ENCODE data around the gene GRPEL1. TPM values are rescaled to one million over a fixed set of nuclear protein-coding genes. Genes with fewer than 3 reads are reported as not detected.

GRPEL1 gene
- total RNA-seq, 1 experiment from 2014 or later: 80.1 TPM

GRCh38 chr4:7067126-7067451 is 775 bp downstream of the GRPEL1 start:
- H2AFZ ChIP-seq (ENCODE audit: low read depth, low read length, poor library complexity, severe bottlenecking): no peak overlapping the region
- DNase-seq (ENCODE audit: low read depth, low spot score): no peak
- intact Hi-C loops (cut with micrococcal nuclease): no loop called here

More at GRCh38 chr4:7067126-7067451, 775 bp downstream of the GRPEL1 start:
- ChIA-PET POLR2A (interaction anchor here (1.2 to 1.6 kb wide), 3 partner anchors 10 to 80 kb away, joined by 3 to 7 read pairs (median 5); partner anchors contain the start of gene TADA2B), CTCF (interaction anchor here (1.2 to 1.4 kb wide), 2 partner anchors 24 to 34 kb away, joined by 4 to 5 read pairs; a partner anchor contains a TSS), RAD21 (ENCODE audit: low non-redundant PET in 1 of 2, low total read pairs in 2 of 2, uncharacterized antibody in 2 of 2, unreplicated experiment in 2 of 2) (no interaction called here)
- H3K36me3 ChIP-seq (ENCODE audit: control insufficient read depth in 1 of 2, insufficient read depth in 2 of 2, low read length in 2 of 2): peaks cover 18 to 27% of the 10 kb centered on the region in 2 experiments; a peak in 3 of 4 replicates
- H3K4me3 ChIP-seq (replicated peaks in 1 of 2; ENCODE audit: low read depth in 1 of 2, low read length in 2 of 2): peak overlapping the region; percentile 91 to 93
- peaks cover 53% of the 10 kb centered on the region for H3K79me2 ChIP-seq (ENCODE audit: insufficient read depth, low read length)
- H3K9ac ChIP-seq (ENCODE audit: low read length): peak overlapping the region; percentile 94
- BruUV-seq (replicated peaks): no TSS peak
- no peak for ATAC-seq
- H3K9me2 ChIP-seq (ENCODE audit: insufficient read depth): no peaks in the 10 kb centered on the region
- no peaks in the 10 kb centered on the region for H4K20me1 ChIP-seq (ENCODE audit: insufficient read depth)
- no peaks in the 10 kb centered on the region for H3K9me3 ChIP-seq (ENCODE audit: control insufficient read depth in 1 of 2, insufficient read depth in 1 of 2, low read depth in 1 of 2, low read length in 2 of 2)
- H3K4me2 ChIP-seq (ENCODE audit: low read length): peak overlapping the region; percentile 96
- H3K4me1 ChIP-seq (ENCODE audit: control insufficient read depth in 1 of 2, insufficient read depth in 2 of 2, low read length in 2 of 2): peaks cover 11 to 28% of the 10 kb centered on the region in 2 experiments; a peak in 3 of 4 replicates
- no peaks in the 10 kb centered on the region for H3K27me3 ChIP-seq (ENCODE audit: insufficient read depth, low read length)
- H3K27ac ChIP-seq (ENCODE audit: low read depth, low read length): peak overlapping the region; percentile 78
- TF ChIP-seq FOSL1 (IDR thresholded peaks at IDR 0.05; ENCODE audit: low read depth) (no peak), EGR1 (IDR thresholded peaks at IDR 0.05; ENCODE audit: low read depth) (no peak), TCF7L2 (IDR thresholded peaks at IDR 0.05; ENCODE audit: borderline replicate concordance, extremely low read depth, insufficient read depth, insufficient read length) (no peak), REST (IDR thresholded peaks at IDR 0.05; ENCODE audit: low read depth) (no peak), RAD21 (IDR thresholded peaks at IDR 0.05; ENCODE audit: low read depth) (no peak), JUND (IDR thresholded peaks at IDR 0.05) (no peak), POLR2AphosphoS5 (IDR thresholded peaks at IDR 0.05; ENCODE audit: low read depth, low read length) (no peak), CEBPB (IDR thresholded peaks at IDR 0.05; ENCODE audit: low read depth) (no peak), SP1 (IDR thresholded peaks at IDR 0.05; ENCODE audit: low read depth) (no peak)

Data from HCT116 (cell line).